Right forelimb (tissue), 1 donor: ENCODE results near the gene GTF2H4.
"Not testable (repeated sequence)": the region's sequence is repeated elsewhere in the genome, so short reads cannot be mapped to it uniquely, and the experiment has no call there.

Experiments used
- DNase-seq: peaks from one replicate; pipeline ENCODE4 v3.0.0-alpha.2; 2018

The GTF2H4 gene

GRCh38 chr6:30895343-30895742 is 12.7 kb upstream of the GTF2H4 start:
- DNase-seq, result peak; percentile 34

- DNase-seq, result peak; percentile 27
Measured at GRCh38 chr6:30896541-30896940, 11.5 kb upstream of the GTF2H4 start.

- DNase-seq, result no peak
Measured at GRCh38 chr6:30897882-30898281, 10.1 kb upstream of the GTF2H4 start.

DNA sequence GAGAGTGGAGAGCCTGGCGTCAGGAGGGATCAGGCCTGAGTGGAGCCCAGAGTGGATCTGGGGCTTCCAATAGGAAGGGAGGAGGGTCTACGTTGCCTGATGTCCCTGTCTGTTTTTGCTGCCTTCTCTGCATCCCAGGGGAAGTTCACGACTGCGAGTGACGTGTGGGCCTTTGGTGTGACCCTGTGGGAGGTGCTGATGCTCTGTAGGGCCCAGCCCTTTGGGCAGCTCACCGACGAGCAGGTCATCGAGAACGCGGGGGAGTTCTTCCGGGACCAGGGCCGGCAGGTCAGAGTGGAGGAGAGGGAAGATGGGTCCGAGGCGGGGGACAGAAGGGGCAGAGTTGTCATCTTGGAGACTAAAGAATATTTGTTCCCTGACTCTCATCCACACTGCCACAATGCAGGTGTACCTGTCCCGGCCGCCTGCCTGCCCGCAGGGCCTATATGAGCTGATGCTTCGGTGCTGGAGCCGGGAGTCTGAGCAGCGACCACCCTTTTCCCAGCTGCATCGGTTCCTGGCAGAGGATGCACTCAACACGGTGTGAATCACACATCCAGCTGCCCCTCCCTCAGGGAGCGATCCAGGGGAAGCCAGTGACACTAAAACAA is 9.2 kb upstream of the GTF2H4 start:
- DNase-seq, result no peak

GRCh38 chr6:30900863-30901417 is 7.1 kb upstream of the GTF2H4 start:
- no peak for DNase-seq

DNA sequence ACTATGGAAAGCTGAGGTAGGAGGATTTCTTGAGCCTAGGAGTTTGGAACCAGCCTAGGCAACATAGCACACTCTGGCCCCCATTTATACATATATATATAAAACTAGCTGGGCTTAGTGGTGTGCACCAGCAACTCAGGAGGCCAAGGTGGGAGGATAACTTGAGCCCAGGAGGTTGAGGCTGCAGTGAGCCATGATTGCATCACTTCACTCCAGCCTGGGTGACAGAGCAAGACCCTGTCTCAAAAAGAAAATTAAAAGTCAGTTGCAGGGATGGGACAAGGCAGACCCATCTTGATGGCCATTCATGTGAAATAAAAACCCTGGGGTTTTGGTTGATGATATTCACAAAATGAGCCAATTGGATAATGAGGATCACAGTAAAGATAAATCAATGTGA is 6.6 kb upstream of the GTF2H4 start:
- DNase-seq, result no peak

GRCh38 chr6:30902196-30902595 is 5.8 kb upstream of the GTF2H4 start:
- not testable (repeated sequence) for DNase-seq

- no peak for DNase-seq
Measured at GRCh38 chr6:30902709-30903108, 5.3 kb upstream of the GTF2H4 start.

- DNase-seq, result no peak
Measured at GRCh38 chr6:30903236-30903635, 4.8 kb upstream of the GTF2H4 start.

- not testable (repeated sequence) for DNase-seq
Measured at GRCh38 chr6:30907290-30907757, 683 bp upstream of the GTF2H4 start.

GRCh38 chr6:30908700-30909099 is 693 bp downstream of the GTF2H4 start:
- DNase-seq, result no peak

DNA sequence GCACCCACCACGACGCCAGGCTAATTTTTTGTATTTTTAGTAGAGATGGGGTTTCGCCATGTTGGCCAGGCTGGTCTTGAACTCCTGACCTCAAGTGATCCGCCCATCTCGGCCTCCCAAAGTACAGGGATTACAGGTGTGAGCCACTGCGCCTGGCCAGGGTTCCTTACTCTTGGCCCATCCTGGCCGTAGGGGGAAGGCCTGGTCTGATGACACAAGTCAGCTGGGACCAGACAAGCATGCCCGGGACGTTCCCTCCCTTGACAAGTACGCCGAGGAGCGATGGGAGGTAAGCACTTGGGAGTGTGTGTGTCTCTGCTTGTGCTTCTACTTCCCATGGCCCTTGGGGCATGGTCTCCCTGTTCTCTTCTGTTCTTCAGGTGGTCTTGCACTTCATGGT is 2.5 kb downstream of the GTF2H4 start:
- DNase-seq, result not testable (repeated sequence)

- DNase-seq, result no peak
Measured at GRCh38 chr6:30912746-30913520, 4.9 kb downstream of the GTF2H4 start.

DNA sequence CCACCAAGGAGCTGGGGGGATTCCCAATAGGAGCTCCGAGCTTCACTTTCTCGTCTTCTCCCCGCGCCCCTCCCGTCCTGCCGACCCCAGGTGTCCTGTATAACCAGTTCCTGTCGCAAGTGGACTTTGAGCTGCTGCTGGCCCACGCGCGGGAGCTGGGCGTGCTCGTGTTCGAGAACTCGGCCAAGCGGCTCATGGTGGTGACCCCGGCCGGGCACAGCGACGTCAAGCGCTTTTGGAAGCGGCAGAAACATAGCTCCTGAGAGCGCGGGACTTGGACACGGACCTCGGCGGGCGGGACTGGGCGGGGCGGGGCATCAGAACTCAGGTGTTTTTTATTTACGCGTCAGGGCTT is 5.7 kb downstream of the GTF2H4 start:
- DNase-seq, result no peak

DNA sequence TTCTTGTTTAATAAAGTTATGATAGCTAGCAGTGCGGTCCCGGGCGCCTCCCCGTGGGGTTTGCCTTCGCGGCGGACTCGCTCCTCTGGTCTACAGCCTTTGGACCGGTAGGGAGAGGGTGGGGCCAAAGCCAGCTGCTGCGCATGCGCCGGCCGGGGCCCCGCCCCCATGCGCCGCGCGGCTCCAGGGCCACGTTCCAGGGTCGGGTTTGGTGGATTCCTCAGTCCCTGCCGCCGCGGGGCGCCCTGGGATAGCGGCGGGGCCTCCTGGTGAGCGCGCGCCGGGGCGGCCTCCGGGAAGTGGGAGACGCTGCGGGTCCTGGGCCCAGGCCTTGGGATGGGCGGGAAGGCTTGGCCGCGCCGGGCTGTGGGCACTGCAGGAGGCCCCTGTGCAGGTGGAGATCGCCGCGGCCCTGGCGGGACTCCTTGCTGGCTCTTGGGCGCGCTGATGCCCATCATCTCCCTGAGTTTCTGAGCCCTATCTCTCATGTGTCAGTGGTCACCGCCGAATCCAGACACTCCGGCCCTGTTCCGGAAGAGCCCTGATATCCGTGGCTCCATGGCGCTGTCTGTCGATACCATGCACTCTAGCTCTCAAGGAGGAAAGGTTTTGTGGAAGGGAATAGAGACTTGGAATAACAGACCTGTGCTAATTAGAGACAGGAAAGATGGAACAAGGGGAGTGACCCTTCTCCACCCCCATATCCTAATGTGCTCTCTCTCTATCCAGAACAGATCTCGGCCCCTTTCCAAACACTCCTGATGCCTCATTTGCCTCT is 6.3 kb downstream of the GTF2H4 start, which contains the start of gene VARS2:
TSS of gene VARS2 (plus strand) at position 163 of the 778 bp plus-strand sequence. CDS start at position 762, 599 bp downstream.
- DNase-seq, result peak; percentile 97

DNA sequence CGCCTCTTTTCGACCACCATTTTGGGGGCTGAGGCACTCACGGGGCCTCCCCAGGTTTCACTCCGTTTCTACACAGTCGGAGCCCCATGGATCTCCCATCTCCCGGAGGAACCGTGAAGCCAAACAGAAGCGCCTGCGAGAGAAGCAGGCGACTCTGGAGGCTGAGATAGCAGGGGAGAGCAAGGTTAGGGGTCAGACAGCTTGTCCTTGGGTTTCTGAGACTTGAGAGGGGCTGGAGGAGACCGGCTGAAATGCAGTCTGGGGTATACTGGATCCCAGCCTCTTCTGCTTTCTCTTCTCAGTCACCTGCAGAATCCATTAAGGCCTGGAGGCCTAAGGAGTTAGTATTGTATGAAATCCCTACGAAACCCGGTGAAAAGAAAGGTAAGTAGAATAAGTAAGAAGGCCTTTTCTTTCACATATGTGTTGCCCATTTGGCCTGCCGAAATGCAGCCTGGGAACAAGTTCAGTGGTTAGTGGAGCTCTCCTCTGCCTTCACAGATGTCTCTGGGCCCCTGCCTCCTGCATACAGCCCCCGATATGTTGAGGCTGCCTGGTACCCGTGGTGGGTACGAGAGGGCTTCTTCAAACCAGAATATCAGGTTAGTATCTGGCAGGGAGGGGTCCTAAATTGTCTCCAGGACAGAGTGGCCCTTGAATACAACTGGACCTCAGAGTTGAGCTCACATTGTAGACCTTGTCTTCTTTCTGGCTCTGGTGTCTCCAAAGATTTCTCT is 7.0 kb downstream of the GTF2H4 start:
- peak; percentile 52 for DNase-seq

- DNase-seq, result peak; percentile 49
Measured at GRCh38 chr6:30915591-30915946, 7.6 kb downstream of the GTF2H4 start.

- no peak for DNase-seq
Measured at GRCh38 chr6:30917041-30917440, 9.0 kb downstream of the GTF2H4 start.

DNA sequence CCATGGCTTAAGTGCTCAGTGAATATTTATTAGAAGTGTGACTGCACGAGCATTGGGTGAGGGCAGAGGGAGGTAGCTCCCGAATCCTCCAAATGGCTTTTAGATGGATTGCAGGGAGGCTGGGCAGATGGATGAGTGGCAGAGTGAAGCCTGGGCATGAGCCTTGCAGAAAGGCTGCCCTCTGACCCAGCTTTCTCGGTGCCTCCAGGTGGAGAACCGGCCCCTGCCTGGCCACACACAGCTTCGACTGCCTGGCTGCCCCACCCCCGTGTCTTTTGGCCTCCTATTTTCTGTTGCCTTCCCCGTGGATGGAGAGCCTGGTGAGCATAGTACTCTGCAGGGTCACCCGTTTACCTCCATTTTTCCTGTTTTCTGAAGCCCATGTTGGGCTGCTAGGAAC is 9.5 kb downstream of the GTF2H4 start:
- DNase-seq, result no peak

- DNase-seq, result no peak
Measured at GRCh38 chr6:30918670-30919069, 10.7 kb downstream of the GTF2H4 start.

DNA sequence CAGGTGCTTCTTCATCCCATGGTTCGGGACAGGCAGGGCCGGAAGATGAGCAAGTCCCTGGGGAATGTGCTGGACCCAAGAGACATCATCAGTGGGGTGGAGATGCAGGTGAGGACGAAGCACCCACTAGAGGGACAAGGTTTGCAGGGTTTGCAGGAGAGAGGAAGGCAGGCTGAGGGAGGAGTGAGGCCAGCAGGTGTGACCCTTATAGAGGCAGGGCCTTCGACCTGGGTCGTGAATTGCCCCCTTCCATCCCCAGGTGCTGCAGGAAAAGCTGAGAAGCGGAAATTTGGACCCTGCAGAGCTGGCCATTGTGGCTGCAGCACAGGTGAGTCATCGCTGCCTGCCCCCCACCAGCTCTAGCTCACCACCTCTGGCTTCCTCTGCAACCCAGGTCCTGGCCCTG is 14.4 kb downstream of the GTF2H4 start:
- DNase-seq, result no peak

GRCh38 chr6:30924040-30924627 is 16.1 kb downstream of the GTF2H4 start:
- DNase-seq, result not testable (repeated sequence)
